HEK293 (cell line): ENCODE measurements around the gene RAB1A.
A peak's percentile ranks its signal among the peaks of the same experiment; 100 is the strongest.

Experiments
- OSR2 ChIP-seq: fragments of 450-650 bp; formaldehyde crosslinking; IDR thresholded peaks from 2 replicates; pipeline ENCODE4 v1.5.1; 2016; ENCODE audit warnings: missing biosample characterization, missing genetic modification characterization
- SP2 ChIP-seq: fragments of 450-650 bp; formaldehyde crosslinking; IDR thresholded peaks from 2 replicates; pipeline ENCODE4 v1.5.1; 2016; ENCODE audit warnings: missing biosample characterization, missing genetic modification characterization
- TCF7L2 ChIP-seq: IDR thresholded peaks from 2 replicates; pipeline ENCODE4 v1.6.1; 2011; ENCODE audit warnings: low read depth, mild to moderate bottlenecking, inconsistent platforms, low read length, moderate library complexity, borderline replicate concordance
- YY1 ChIP-seq: fragments of 450-650 bp; formaldehyde crosslinking; IDR thresholded peaks from 2 replicates; pipeline ENCODE4 v1.5.1; 2018; ENCODE audit warnings: missing biosample characterization, missing genetic modification characterization
- ZEB2 ChIP-seq: fragments of 450-650 bp; formaldehyde crosslinking; IDR thresholded peaks from 2 replicates; pipeline ENCODE4 v1.5.1; 2016; ENCODE audit warnings: missing biosample characterization, missing genetic modification characterization
- ZFP69B ChIP-seq: fragments of 450-650 bp; formaldehyde crosslinking; IDR thresholded peaks from 2 replicates; pipeline ENCODE4 v1.5.1; 2016; ENCODE audit warnings: missing biosample characterization, missing genetic modification characterization
- ZIC2 ChIP-seq: fragments of 450-650 bp; formaldehyde crosslinking; IDR thresholded peaks from 2 replicates; pipeline ENCODE4 v1.5.1; 2016; ENCODE audit warnings: missing biosample characterization, missing genetic modification characterization
- ZNF169 ChIP-seq: fragments of 450-650 bp; formaldehyde crosslinking; IDR thresholded peaks from 2 replicates; pipeline ENCODE4 v1.5.1; 2016; ENCODE audit warnings: missing biosample characterization, missing genetic modification characterization
- ZNF175 ChIP-seq: fragments of 450-650 bp; formaldehyde crosslinking; IDR thresholded peaks from 2 replicates; pipeline ENCODE4 v1.5.1; 2016; ENCODE audit warnings: missing biosample characterization, missing genetic modification characterization
- ZNF202 ChIP-seq: fragments of 450-650 bp; formaldehyde crosslinking; IDR thresholded peaks from 2 replicates; pipeline ENCODE4 v1.5.1; 2016; ENCODE audit warnings: missing biosample characterization, missing genetic modification characterization, borderline replicate concordance
- ZNF211 ChIP-seq: fragments of 450-650 bp; formaldehyde crosslinking; IDR thresholded peaks from 2 replicates; pipeline ENCODE4 v1.5.1; 2016; ENCODE audit warnings: low read depth, missing biosample characterization, missing genetic modification characterization
- ZNF416 ChIP-seq: fragments of 450-650 bp; formaldehyde crosslinking; IDR thresholded peaks from 2 replicates; pipeline ENCODE4 v1.5.1; 2016; ENCODE audit warnings: missing biosample characterization, missing genetic modification characterization
- ZNF510 ChIP-seq: fragments of 450-650 bp; formaldehyde crosslinking; IDR thresholded peaks from 2 replicates; pipeline ENCODE4 v1.5.1; 2018; ENCODE audit warnings: mild to moderate bottlenecking, missing genetic modification characterization, missing biosample characterization; ENCODE audit not compliant: insufficient replicate concordance
- ZNF548 ChIP-seq: fragments of 450-650 bp; formaldehyde crosslinking; IDR thresholded peaks from 2 replicates; pipeline ENCODE4 v1.5.1; 2016; ENCODE audit warnings: missing biosample characterization, missing genetic modification characterization
- ZNF571 ChIP-seq: fragments of 450-650 bp; formaldehyde crosslinking; IDR thresholded peaks from 2 replicates; pipeline ENCODE4 v1.5.0; 2017; ENCODE audit warnings: missing biosample characterization, missing genetic modification characterization
- ZNF660 ChIP-seq: fragments of 450-650 bp; IDR thresholded peaks from 2 replicates; pipeline ENCODE4 v1.5.1; 2018; ENCODE audit warnings: missing biosample characterization, mild to moderate bottlenecking, missing genetic modification characterization
- TF ChIP-seq, protein P1 (sequence below): fragments of 450-650 bp; formaldehyde crosslinking; IDR thresholded peaks from 2 replicates; pipeline ENCODE4 v1.5.1; 2016; ENCODE audit warnings: missing biosample characterization, missing genetic modification characterization, low read depth
- TF ChIP-seq, protein P2 (sequence below): fragments of 450-650 bp; IDR thresholded peaks from 2 replicates; pipeline ENCODE4 v1.5.1; 2018; ENCODE audit warnings: missing biosample characterization, mild to moderate bottlenecking, missing genetic modification characterization
- TF ChIP-seq, protein P3 (sequence below): fragments of 450-650 bp; formaldehyde crosslinking; IDR thresholded peaks from 2 replicates; pipeline ENCODE4 v1.5.1; 2017; ENCODE audit warnings: missing biosample characterization, mild to moderate bottlenecking, missing genetic modification characterization, moderate library complexity
- TF ChIP-seq, protein P4 (sequence below): sonication (generic); formaldehyde crosslinking; IDR thresholded peaks from 2 replicates; pipeline ENCODE4 v1.8.1; 2022; ENCODE audit warnings: mild to moderate bottlenecking, moderate library complexity, missing genetic modification reagents
- TF ChIP-seq, protein P5 (sequence below): fragments of 450-650 bp; formaldehyde crosslinking; IDR thresholded peaks from 2 replicates; pipeline ENCODE4 v1.5.1; 2017; ENCODE audit warnings: missing biosample characterization, missing genetic modification characterization
- TF ChIP-seq, protein P6 (sequence below): fragments of 450-650 bp; formaldehyde crosslinking; IDR thresholded peaks from 2 replicates; pipeline ENCODE4 v1.5.1; 2016; ENCODE audit warnings: missing biosample characterization, missing genetic modification characterization, low read depth
- TF ChIP-seq, protein P7 (sequence below): fragments of 450-650 bp; formaldehyde crosslinking; IDR thresholded peaks from 2 replicates; pipeline ENCODE4 v1.5.1; 2016; ENCODE audit warnings: missing biosample characterization, missing genetic modification characterization, borderline replicate concordance
- TF ChIP-seq, protein P8 (sequence below): fragments of 450-650 bp; formaldehyde crosslinking; IDR thresholded peaks from 2 replicates; pipeline ENCODE4; 2016; ENCODE audit warnings: missing biosample characterization, missing genetic modification characterization
- TF ChIP-seq, protein P9 (sequence below): fragments of 450-650 bp; formaldehyde crosslinking; IDR thresholded peaks from 2 replicates; pipeline ENCODE4 v1.5.1; 2016; ENCODE audit warnings: missing biosample characterization, missing genetic modification characterization

Gene RAB1A

DNA sequence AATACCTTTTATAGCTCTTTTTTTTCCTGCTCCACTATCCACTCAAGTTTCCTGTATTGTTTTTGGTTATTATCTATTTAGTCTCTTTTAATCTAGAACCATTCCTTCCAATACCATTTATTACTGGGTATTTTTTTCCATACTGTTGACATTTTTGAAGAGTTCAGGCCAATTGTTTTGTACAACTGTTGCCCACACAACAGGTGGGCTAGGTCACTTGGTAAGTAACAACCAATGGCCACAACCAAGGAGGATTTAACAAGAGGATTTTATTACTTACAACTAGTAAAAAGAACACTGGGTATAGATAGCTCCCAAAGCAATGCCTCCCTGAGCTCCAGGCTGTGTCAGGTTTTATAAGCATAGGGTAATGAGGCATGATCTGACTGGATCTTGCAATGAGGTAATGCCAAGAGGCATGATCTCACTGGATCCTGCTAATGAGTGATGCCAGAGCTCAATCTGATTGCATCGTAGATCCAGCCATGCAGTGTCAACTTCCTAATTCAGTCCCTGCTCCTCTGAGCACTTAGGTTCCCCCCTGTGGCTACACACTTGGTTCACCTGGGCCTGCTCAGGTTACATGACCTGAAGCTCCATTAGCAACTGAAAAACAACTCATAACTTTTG, 80.8 kb downstream of the RAB1A start (continued):
- TF ChIP-seq, protein P1, sequence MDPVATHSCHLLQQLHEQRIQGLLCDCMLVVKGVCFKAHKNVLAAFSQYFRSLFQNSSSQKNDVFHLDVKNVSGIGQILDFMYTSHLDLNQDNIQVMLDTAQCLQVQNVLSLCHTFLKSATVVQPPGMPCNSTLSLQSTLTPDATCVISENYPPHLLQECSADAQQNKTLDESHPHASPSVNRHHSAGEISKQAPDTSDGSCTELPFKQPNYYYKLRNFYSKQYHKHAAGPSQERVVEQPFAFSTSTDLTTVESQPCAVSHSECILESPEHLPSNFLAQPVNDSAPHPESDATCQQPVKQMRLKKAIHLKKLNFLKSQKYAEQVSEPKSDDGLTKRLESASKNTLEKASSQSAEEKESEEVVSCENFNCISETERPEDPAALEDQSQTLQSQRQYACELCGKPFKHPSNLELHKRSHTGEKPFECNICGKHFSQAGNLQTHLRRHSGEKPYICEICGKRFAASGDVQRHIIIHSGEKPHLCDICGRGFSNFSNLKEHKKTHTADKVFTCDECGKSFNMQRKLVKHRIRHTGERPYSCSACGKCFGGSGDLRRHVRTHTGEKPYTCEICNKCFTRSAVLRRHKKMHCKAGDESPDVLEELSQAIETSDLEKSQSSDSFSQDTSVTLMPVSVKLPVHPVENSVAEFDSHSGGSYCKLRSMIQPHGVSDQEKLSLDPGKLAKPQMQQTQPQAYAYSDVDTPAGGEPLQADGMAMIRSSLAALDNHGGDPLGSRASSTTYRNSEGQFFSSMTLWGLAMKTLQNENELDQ = no peak
- no peak for TF ChIP-seq ZNF169
- TF ChIP-seq SP2 (tag by site-specific recombination) = peak; percentile 26
- no peak for TF ChIP-seq ZFP69B (tag by site-specific recombination)
- no peak for TF ChIP-seq ZNF202 (tag by site-specific recombination)
- TF ChIP-seq, protein P2, sequence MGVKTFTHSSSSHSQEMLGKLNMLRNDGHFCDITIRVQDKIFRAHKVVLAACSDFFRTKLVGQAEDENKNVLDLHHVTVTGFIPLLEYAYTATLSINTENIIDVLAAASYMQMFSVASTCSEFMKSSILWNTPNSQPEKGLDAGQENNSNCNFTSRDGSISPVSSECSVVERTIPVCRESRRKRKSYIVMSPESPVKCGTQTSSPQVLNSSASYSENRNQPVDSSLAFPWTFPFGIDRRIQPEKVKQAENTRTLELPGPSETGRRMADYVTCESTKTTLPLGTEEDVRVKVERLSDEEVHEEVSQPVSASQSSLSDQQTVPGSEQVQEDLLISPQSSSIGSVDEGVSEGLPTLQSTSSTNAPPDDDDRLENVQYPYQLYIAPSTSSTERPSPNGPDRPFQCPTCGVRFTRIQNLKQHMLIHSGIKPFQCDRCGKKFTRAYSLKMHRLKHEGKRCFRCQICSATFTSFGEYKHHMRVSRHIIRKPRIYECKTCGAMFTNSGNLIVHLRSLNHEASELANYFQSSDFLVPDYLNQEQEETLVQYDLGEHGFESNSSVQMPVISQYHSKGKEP = 0 out of 2 replicates have a peak, but pooled peaks have one; percentile 10
- no peak for TF ChIP-seq ZNF175 (tag by site-specific recombination)
- peak; percentile 67; the same call in 1 of the 2 replicates for TF ChIP-seq ZEB2 (tag by site-specific recombination)
- TF ChIP-seq TCF7L2 = no peak
- no peak for TF ChIP-seq ZNF416 (tag by site-specific recombination)
- TF ChIP-seq ZNF548 (tag by site-specific recombination) = no peak
- no peak for TF ChIP-seq ZNF211
- TF ChIP-seq, protein P3, sequence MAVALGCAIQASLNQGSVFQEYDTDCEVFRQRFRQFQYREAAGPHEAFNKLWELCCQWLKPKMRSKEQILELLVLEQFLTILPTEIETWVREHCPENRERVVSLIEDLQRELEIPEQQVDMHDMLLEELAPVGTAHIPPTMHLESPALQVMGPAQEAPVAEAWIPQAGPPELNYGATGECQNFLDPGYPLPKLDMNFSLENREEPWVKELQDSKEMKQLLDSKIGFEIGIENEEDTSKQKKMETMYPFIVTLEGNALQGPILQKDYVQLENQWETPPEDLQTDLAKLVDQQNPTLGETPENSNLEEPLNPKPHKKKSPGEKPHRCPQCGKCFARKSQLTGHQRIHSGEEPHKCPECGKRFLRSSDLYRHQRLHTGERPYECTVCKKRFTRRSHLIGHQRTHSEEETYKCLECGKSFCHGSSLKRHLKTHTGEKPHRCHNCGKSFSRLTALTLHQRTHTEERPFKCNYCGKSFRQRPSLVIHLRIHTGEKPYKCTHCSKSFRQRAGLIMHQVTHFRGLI (tag by site-specific recombination) = no peak
- TF ChIP-seq OSR2 = no peak
- TF ChIP-seq ZIC2 (tag by site-specific recombination) = no peak
- no peak for TF ChIP-seq YY1 (tag by site-specific recombination)
- no peak for TF ChIP-seq ZNF510 (tag by site-specific recombination)
- no peak for TF ChIP-seq ZNF571 (tag by site-specific recombination)
- TF ChIP-seq, protein P4, sequence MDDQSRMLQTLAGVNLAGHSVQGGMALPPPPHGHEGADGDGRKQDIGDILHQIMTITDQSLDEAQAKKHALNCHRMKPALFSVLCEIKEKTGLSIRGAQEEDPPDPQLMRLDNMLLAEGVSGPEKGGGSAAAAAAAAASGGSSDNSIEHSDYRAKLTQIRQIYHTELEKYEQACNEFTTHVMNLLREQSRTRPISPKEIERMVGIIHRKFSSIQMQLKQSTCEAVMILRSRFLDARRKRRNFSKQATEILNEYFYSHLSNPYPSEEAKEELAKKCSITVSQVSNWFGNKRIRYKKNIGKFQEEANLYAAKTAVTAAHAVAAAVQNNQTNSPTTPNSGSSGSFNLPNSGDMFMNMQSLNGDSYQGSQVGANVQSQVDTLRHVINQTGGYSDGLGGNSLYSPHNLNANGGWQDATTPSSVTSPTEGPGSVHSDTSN = no peak
- TF ChIP-seq ZNF660 = peak; percentile 34; the same call in 1 of the 2 replicates
- TF ChIP-seq, protein P5, sequence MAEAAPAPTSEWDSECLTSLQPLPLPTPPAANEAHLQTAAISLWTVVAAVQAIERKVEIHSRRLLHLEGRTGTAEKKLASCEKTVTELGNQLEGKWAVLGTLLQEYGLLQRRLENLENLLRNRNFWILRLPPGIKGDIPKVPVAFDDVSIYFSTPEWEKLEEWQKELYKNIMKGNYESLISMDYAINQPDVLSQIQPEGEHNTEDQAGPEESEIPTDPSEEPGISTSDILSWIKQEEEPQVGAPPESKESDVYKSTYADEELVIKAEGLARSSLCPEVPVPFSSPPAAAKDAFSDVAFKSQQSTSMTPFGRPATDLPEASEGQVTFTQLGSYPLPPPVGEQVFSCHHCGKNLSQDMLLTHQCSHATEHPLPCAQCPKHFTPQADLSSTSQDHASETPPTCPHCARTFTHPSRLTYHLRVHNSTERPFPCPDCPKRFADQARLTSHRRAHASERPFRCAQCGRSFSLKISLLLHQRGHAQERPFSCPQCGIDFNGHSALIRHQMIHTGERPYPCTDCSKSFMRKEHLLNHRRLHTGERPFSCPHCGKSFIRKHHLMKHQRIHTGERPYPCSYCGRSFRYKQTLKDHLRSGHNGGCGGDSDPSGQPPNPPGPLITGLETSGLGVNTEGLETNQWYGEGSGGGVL = no peak
- TF ChIP-seq, protein P6, sequence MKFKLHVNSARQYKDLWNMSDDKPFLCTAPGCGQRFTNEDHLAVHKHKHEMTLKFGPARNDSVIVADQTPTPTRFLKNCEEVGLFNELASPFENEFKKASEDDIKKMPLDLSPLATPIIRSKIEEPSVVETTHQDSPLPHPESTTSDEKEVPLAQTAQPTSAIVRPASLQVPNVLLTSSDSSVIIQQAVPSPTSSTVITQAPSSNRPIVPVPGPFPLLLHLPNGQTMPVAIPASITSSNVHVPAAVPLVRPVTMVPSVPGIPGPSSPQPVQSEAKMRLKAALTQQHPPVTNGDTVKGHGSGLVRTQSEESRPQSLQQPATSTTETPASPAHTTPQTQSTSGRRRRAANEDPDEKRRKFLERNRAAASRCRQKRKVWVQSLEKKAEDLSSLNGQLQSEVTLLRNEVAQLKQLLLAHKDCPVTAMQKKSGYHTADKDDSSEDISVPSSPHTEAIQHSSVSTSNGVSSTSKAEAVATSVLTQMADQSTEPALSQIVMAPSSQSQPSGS = peak; percentile 93
- TF ChIP-seq, protein P7, sequence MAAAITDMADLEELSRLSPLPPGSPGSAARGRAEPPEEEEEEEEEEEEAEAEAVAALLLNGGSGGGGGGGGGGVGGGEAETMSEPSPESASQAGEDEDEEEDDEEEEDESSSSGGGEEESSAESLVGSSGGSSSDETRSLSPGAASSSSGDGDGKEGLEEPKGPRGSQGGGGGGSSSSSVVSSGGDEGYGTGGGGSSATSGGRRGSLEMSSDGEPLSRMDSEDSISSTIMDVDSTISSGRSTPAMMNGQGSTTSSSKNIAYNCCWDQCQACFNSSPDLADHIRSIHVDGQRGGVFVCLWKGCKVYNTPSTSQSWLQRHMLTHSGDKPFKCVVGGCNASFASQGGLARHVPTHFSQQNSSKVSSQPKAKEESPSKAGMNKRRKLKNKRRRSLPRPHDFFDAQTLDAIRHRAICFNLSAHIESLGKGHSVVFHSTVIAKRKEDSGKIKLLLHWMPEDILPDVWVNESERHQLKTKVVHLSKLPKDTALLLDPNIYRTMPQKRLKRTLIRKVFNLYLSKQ = no peak
- TF ChIP-seq, protein P8, sequence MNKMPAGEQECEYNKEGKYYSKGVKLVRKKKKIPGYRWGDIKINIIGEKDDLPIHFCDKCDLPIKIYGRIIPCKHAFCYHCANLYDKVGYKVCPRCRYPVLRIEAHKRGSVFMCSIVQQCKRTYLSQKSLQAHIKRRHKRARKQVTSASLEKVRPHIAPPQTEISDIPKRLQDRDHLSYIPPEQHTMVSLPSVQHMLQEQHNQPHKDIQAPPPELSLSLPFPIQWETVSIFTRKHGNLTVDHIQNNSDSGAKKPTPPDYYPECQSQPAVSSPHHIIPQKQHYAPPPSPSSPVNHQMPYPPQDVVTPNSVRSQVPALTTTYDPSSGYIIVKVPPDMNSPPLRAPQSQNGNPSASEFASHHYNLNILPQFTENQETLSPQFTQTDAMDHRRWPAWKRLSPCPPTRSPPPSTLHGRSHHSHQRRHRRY = no peak
- TF ChIP-seq, protein P9, sequence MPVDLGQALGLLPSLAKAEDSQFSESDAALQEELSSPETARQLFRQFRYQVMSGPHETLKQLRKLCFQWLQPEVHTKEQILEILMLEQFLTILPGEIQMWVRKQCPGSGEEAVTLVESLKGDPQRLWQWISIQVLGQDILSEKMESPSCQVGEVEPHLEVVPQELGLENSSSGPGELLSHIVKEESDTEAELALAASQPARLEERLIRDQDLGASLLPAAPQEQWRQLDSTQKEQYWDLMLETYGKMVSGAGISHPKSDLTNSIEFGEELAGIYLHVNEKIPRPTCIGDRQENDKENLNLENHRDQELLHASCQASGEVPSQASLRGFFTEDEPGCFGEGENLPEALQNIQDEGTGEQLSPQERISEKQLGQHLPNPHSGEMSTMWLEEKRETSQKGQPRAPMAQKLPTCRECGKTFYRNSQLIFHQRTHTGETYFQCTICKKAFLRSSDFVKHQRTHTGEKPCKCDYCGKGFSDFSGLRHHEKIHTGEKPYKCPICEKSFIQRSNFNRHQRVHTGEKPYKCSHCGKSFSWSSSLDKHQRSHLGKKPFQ (tag by site-specific recombination) = no peak
